ENCODE data around the gene KRTAP12-2. TPM values are rescaled to one million over a fixed set of nuclear protein-coding genes. Genes with fewer than 3 reads are reported as not detected.

KRTAP12-2 gene
- total RNA-seq, 1 experiment from 2014 or later = not detected

DNA sequence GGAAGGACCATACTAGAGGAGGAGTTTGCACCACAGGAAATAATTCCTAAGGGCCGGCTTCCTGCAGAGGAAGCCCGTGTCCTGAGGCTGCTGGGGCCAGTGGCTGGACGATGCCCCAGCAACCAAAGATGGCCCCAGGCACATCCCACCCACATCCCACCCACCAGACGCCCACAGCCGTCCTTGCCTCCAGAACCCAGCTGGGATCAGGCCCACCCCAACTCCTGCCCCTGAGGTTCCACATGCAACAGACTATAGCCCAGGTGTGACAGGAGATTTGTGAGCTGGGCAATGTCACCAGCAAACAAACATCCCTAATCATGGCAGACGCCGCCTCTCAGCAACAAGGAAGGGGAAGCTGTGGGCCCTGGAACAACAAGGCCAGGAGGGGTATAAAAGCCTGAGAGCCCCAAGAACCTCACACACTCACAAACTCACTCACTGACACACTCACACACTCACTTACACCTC lies 40.0 kb downstream of the KRTAP12-2 start, which contains the start of gene KRTAP10-9:
KRTAP10-9 (plus strand) TSS at position 421 of the 471 bp plus-strand sequence. CDS start 79 bp downstream, outside the sequence.
- no peak for DNase-seq (ENCODE audit: low spot score)

GRCh38 chr21:44626262-44626661 lies 40.5 kb downstream of the KRTAP12-2 start:
- no peak for DNase-seq (ENCODE audit: low spot score)

DNA sequence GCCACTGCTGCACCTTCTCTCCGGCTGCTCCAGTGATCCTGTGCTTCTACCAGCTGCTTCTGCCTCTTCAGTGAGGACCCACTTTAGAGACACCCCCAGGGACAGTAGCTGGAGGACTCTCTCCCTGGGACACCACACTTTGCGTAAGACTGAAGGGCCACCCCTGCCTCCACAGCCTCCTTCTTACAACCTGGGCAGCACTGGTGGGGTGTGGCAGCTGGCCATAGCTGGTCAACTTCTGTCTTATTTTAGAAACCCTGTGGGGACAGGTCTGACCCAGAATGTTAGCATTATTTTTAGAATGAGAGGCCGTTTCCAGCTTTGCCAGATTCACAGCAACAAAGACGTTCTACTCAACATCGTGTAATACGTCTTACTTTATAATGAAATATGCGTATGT lies 41.0 kb downstream of the KRTAP12-2 start:
- DNase-seq (ENCODE audit: low spot score) = no peak

DNA sequence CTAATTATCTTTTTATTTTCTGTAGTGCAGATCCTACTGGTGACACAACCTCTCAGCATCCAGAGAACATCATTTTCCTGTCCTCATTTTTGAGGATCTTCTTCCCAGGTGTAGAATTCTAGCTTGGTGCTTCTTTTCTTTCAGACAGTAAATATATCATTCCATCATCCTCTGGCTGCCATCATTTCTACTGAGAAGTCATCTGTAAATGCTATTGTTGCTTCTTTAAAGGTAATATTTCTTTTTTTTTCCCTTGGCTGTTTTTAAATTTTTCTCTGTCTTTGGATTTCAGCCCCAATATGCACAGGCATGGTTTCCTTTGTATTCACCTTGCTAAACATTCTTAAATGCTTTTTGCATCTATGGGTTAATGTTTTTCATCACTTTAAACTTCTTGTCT lies 43.2 kb downstream of the KRTAP12-2 start:
- no peak for DNase-seq (ENCODE audit: low spot score)

DNA sequence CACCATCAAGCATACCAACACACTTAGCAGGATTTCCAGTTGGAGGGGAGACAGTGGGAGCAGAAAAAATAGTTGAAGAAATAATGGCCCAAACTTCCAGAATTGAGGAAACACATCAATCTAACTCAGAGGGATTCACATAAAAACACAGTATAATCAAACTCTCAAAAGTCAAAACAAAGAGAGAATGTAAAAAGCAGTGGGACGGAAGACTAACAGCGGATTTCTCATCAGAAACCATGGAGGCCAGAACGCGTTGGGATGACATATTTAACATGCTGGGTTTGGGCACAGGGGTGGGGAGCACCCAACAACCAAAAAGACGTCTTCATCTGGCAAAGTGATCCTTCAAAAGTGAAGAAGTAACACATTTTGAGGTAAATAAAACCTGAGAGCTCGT lies 46.8 kb downstream of the KRTAP12-2 start:
- no peak for DNase-seq (ENCODE audit: low spot score)

DNA sequence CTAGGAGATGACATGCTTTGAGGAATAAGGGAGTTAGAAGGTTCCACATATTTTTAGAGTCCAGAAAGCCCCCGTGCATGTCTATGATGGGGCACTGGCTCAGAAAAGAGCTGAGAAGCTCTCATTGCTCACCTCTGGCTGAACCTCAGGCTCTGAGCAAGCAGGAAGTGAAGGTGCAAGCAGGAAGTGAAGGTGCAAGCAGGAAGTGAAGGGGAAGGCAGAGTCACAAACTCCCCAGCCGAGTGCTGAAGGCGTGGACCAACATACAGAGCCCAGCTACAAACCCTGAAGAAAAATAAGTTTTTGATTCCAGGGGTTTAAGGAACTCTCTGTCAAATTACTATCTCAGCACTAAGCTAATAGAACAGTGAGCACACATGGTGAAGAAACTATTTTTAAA lies 47.8 kb downstream of the KRTAP12-2 start:
- no peak for DNase-seq (ENCODE audit: low spot score)

GRCh38 chr21:44618504-44618903 lies 48.2 kb downstream of the KRTAP12-2 start:
- DNase-seq (ENCODE audit: low spot score) = no peak

DNA sequence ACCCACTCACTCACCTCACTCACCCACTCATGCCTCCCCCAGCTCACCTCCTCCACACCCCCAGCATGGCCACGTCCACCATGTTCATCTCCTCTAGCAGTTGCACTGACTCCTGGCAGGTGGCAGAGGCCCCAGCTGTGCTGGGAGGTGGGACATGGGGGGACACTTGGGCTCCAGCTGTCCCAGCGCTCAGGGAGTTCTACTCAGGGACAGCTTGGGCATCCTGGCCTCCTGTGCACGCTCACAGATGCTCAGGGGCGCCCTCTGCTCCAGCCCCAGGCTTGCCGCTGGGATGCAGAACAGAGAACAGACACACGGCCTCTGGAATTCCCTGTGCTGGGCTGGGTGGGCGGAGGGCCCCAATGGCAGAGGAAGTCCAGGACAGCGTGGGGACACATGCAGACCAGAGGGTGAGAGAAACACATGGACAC lies 49.6 kb downstream of the KRTAP12-2 start:
- DNase-seq (ENCODE audit: low spot score) = no peak

DNA sequence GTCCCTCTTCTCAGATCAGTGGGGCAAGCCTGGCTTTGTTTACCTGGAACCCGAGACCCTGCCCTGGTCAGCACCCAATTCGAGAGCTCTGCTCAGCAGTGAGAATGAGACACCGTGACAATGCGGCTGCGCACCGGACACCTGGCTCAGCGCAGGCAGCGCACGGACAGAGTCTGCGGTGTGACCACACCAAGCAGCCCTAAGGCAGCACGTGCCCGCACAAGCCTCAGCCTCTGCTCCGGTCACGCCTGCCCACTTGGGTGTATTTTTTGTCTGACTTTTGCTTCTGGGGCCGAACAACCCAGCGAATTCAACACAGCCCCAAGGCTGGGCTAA lies 50.2 kb downstream of the KRTAP12-2 start:
- no peak for DNase-seq (ENCODE audit: low spot score)

Other genes with a start within 250 kb of the KRTAP12-2 start
- gene LRRC3, start 211.4 kb downstream of the KRTAP12-2 start, total RNA-seq (2014; rRNA removed; shearing (Covaris generic)) = 0.50 and 1.5 TPM in 2 replicates
- not detected in 2 replicates for gene KRTAP10-1, start 126.7 kb downstream of the KRTAP12-2 start, total RNA-seq (2014; rRNA removed; shearing (Covaris generic))
- gene KRTAP10-2, start 115.4 kb downstream of the KRTAP12-2 start, total RNA-seq (2014; rRNA removed; shearing (Covaris generic)) = not detected in 2 replicates
- gene KRTAP10-3, start 108.1 kb downstream of the KRTAP12-2 start, total RNA-seq (2014; rRNA removed; shearing (Covaris generic)) = not detected in 2 replicates
- gene KRTAP10-4, start 93.2 kb downstream of the KRTAP12-2 start, total RNA-seq (2014; rRNA removed; shearing (Covaris generic)) = not detected in 2 replicates
- not detected in 2 replicates for gene KRTAP10-5, start 86.3 kb downstream of the KRTAP12-2 start, total RNA-seq (2014; rRNA removed; shearing (Covaris generic))
- gene KRTAP10-6, start 74.4 kb downstream of the KRTAP12-2 start, total RNA-seq (2014; rRNA removed; shearing (Covaris generic)) = not detected in 2 replicates
- not detected in 2 replicates for gene KRTAP10-7, start 66.3 kb downstream of the KRTAP12-2 start, total RNA-seq (2014; rRNA removed; shearing (Covaris generic))
- not detected in 2 replicates for gene KRTAP10-8, start 54.8 kb downstream of the KRTAP12-2 start, total RNA-seq (2014; rRNA removed; shearing (Covaris generic))
- gene KRTAP10-9, start 39.8 kb downstream of the KRTAP12-2 start, total RNA-seq (2014; rRNA removed; shearing (Covaris generic)) = not detected in 2 replicates
- not detected in 2 replicates for gene KRTAP10-10, start 29.6 kb downstream of the KRTAP12-2 start, total RNA-seq (2014; rRNA removed; shearing (Covaris generic))
- not detected in 2 replicates for gene KRTAP10-11, start 20.5 kb downstream of the KRTAP12-2 start, total RNA-seq (2014; rRNA removed; shearing (Covaris generic))
- not detected in 2 replicates for gene KRTAP12-4, start 12.3 kb downstream of the KRTAP12-2 start, total RNA-seq (2014; rRNA removed; shearing (Covaris generic))
- not detected in 2 replicates for gene KRTAP12-3, start 9.0 kb downstream of the KRTAP12-2 start, total RNA-seq (2014; rRNA removed; shearing (Covaris generic))
- not detected in 2 replicates for gene KRTAP12-1, start 15.2 kb upstream of the KRTAP12-2 start, total RNA-seq (2014; rRNA removed; shearing (Covaris generic))
- gene KRTAP10-12, start 30.2 kb upstream of the KRTAP12-2 start, total RNA-seq (2014; rRNA removed; shearing (Covaris generic)) = not detected in 2 replicates
- gene TSPEAR, start 44.6 kb upstream of the KRTAP12-2 start, total RNA-seq (2014; rRNA removed; shearing (Covaris generic)) = 0.17 TPM in 1 of 2 replicates, not detected in the other
- gene UBE2G2, start 134.9 kb upstream of the KRTAP12-2 start, total RNA-seq (2014; rRNA removed; shearing (Covaris generic)) = 53.1 and 68.3 TPM in 2 replicates
- 118 and 140 TPM in 2 replicates for gene SUMO3, start 151.1 kb upstream of the KRTAP12-2 start, total RNA-seq (2014; rRNA removed; shearing (Covaris generic))
- 637 and 713 TPM in 2 replicates for gene PTTG1IP, start 206.8 kb upstream of the KRTAP12-2 start, total RNA-seq (2014; rRNA removed; shearing (Covaris generic))

All from A172 (cell line).